IMR-90 (cell line): ENCODE measurements around the gene BSPRY. TPM values are rescaled to one million over a fixed set of nuclear protein-coding genes. Genes with fewer than 3 reads are reported as not detected.

Experiments used
- ATAC-seq: fragments of 200-7000 bp; cut with Tn5 transposase; 2 replicates; pipeline ENCODE4 v1.9.1; 2020; ENCODE audit warnings: low read depth, mild to moderate bottlenecking, moderate library complexity
- BruUV-seq: library from RNA; stranded (reverse); fragments of 400-500 nt; replicated peaks from 2 replicates; lab custom pipeline; 2021; lab: Mats Ljungman, UMichigan
- CTCF ChIA-PET: fragments of 300-600 bp; formaldehyde crosslinking; extraction: SDS; loops from one replicate; lab custom pipeline; 2021; ENCODE audit warnings: antibody characterized with exemption; lab: Yijun Ruan, JAX
- POLR2A ChIA-PET: fragments of 300-600 bp; sonication (Branson Sonifier 250); formaldehyde crosslinking; loops from one replicate; lab custom pipeline; 2022; ENCODE audit warnings: antibody characterized with exemption; ENCODE audit not compliant: unreplicated experiment; lab: Charles Lee
- DNase-seq: peaks from one replicate; pipeline ENCODE4 v3.0.0; 2013
- H2AFZ ChIP-seq: replicated peaks from 2 replicates; pipeline ENCODE3; 2013; ENCODE audit warnings: low read length, mild to moderate bottlenecking; ENCODE audit not compliant: poor library complexity
- H2AK5ac ChIP-seq: 2 replicates; pipeline ENCODE4 v1.6.1; 2013; ENCODE audit warnings: low read depth, low read length, inconsistent platforms
- H2AK9ac ChIP-seq: replicated peaks from 2 replicates; pipeline ENCODE3; 2013; ENCODE audit warnings: mild to moderate bottlenecking, low read depth, low read length, moderate library complexity; ENCODE audit not compliant: poor library complexity
- H2BK120ac ChIP-seq: 2 replicates; pipeline ENCODE4 v1.6.1; 2013; ENCODE audit warnings: low read depth, low read length, inconsistent platforms
- H2BK15ac ChIP-seq: 3 replicates; pipeline ENCODE4 v1.6.1; 2013; ENCODE audit warnings: low read depth, low read length, inconsistent platforms
- H2BK20ac ChIP-seq: 2 replicates; pipeline ENCODE4 v1.6.1; 2013; ENCODE audit warnings: low read depth, mild to moderate bottlenecking, inconsistent platforms, low read length, moderate library complexity
- H2BK5ac ChIP-seq: 2 replicates; pipeline ENCODE4 v1.6.1; 2013; ENCODE audit warnings: mild to moderate bottlenecking, low read depth, low read length, inconsistent platforms; ENCODE audit not compliant: poor library complexity, severe bottlenecking
- H3K14ac ChIP-seq: replicated peaks from 2 replicates; pipeline ENCODE4 v1.6.1; 2013; ENCODE audit warnings: low read depth, low read length, inconsistent platforms
- H3K18ac ChIP-seq: 2 replicates; pipeline ENCODE4 v1.6.1; 2013; ENCODE audit warnings: low read depth, low read length, control low read depth
- H3K23ac ChIP-seq: 2 replicates; pipeline ENCODE4 v1.6.1; 2013; ENCODE audit warnings: low read depth, low read length, inconsistent platforms
- H3K27ac ChIP-seq: 2 replicates; pipeline ENCODE4 v1.5.1; 2013; ENCODE audit warnings: mild to moderate bottlenecking, control low read depth, low read length; ENCODE audit not compliant: insufficient read depth
- H3K27me3 ChIP-seq: 2 replicates; pipeline ENCODE4 v1.6.1; 2013; ENCODE audit warnings: low read length; ENCODE audit not compliant: control insufficient read depth, insufficient read depth
- H3K36me3 ChIP-seq: 2 replicates; pipeline ENCODE4 v1.6.1; 2013; ENCODE audit warnings: low read length, mixed read lengths; ENCODE audit not compliant: control insufficient read depth, insufficient read depth
- H3K4ac ChIP-seq: 2 replicates; pipeline ENCODE4 v1.6.1; 2013; ENCODE audit warnings: low read depth, low read length, inconsistent platforms
- H3K4me1 ChIP-seq: 2 replicates; pipeline ENCODE4 v1.6.1; 2013; ENCODE audit warnings: low read length, mixed read lengths; ENCODE audit not compliant: control insufficient read depth, insufficient read depth
- H3K4me2 ChIP-seq: 2 replicates; pipeline ENCODE4 v1.6.1; 2013; ENCODE audit warnings: low read depth, mild to moderate bottlenecking, control low read depth, low read length, moderate library complexity
- H3K4me3 ChIP-seq: 2 replicates; pipeline ENCODE4 v1.5.1; 2013; ENCODE audit warnings: low read depth, mild to moderate bottlenecking, control low read depth, low read length, moderate library complexity; ENCODE audit not compliant: insufficient read depth
- H3K56ac ChIP-seq: 2 replicates; pipeline ENCODE4 v1.6.1; 2013; ENCODE audit warnings: low read length, inconsistent platforms; ENCODE audit not compliant: insufficient read depth; ENCODE audit errors: extremely low read depth
- H3K79me1 ChIP-seq, 2 experiments: 2 replicates each; pipeline ENCODE4 v1.6.1; 2013; ENCODE audit warnings: low read length in 2 of 2, inconsistent platforms in 1 of 2, low read depth in 1 of 2
- H3K9ac ChIP-seq: 2 replicates; pipeline ENCODE4 v1.6.1; 2013; ENCODE audit warnings: low read depth, low read length, control low read depth
- H3K9me1 ChIP-seq: 2 replicates; pipeline ENCODE4 v1.6.1; 2013; ENCODE audit warnings: low read length, inconsistent platforms; ENCODE audit not compliant: insufficient read depth
- H3K9me3 ChIP-seq: 2 replicates; pipeline ENCODE4 v1.6.1; 2013; ENCODE audit warnings: low read length; ENCODE audit not compliant: control insufficient read depth, insufficient read depth
- H4K20me1 ChIP-seq: 2 replicates; pipeline ENCODE4 v1.6.1; 2013; ENCODE audit warnings: low read length, inconsistent platforms; ENCODE audit not compliant: insufficient read depth
- H4K5ac ChIP-seq: 2 replicates; pipeline ENCODE4 v1.6.1; 2013; ENCODE audit warnings: mild to moderate bottlenecking, low read depth, low read length, control low read depth
- H4K8ac ChIP-seq, 2 experiments: 2 replicates each; pipeline ENCODE4 v1.6.1; 2013; ENCODE audit warnings: low read depth in 2 of 2, low read length in 2 of 2, control low read depth in 1 of 2, inconsistent platforms in 1 of 2
- H4K91ac ChIP-seq: 2 replicates; pipeline ENCODE4 v1.6.1; 2013; ENCODE audit warnings: low read depth, low read length, inconsistent platforms; ENCODE audit not compliant: insufficient read depth
- BHLHE40 ChIP-seq: fragments of 150-350 bp; IDR thresholded peaks from 2 replicates; pipeline ENCODE4 v1.6.1; 2016; ENCODE audit warnings: mild to moderate bottlenecking, low read depth, low read length
- CEBPB ChIP-seq: IDR thresholded peaks from 2 replicates; pipeline ENCODE4 v1.6.1; 2012; ENCODE audit warnings: low read depth, low read length, improper control_type of control experiment
- CHD1 ChIP-seq: IDR thresholded peaks from 2 replicates; pipeline ENCODE4 v1.6.1; 2012; ENCODE audit warnings: low read depth, low read length, improper control_type of control experiment
- FOS ChIP-seq: fragments of 150-350 bp; IDR thresholded peaks from 2 replicates; pipeline ENCODE4 v1.6.1; 2016; ENCODE audit warnings: low read depth, low read length
- MAFK ChIP-seq: IDR thresholded peaks from 2 replicates; pipeline ENCODE4 v1.6.1; 2012; ENCODE audit warnings: low read depth, low read length, improper control_type of control experiment
- MAZ ChIP-seq: IDR thresholded peaks from 2 replicates; pipeline ENCODE4 v1.6.1; 2012; ENCODE audit warnings: low read depth, mild to moderate bottlenecking, low read length, improper control_type of control experiment, moderate library complexity, borderline replicate concordance
- MXI1 ChIP-seq: IDR thresholded peaks from 2 replicates; pipeline ENCODE4 v1.6.1; 2012; ENCODE audit warnings: low read depth, mild to moderate bottlenecking, low read length, moderate library complexity, borderline replicate concordance
- NFE2L2 ChIP-seq: fragments of 150-350 bp; IDR thresholded peaks from 2 replicates; pipeline ENCODE4 v1.6.1; 2016; ENCODE audit warnings: low read depth, mild to moderate bottlenecking, low read length
- POLR2A ChIP-seq: IDR thresholded peaks from 2 replicates; pipeline ENCODE4 v1.6.1; 2012; ENCODE audit warnings: mild to moderate bottlenecking, low read depth, low read length
- RAD21 ChIP-seq: IDR thresholded peaks from 2 replicates; pipeline ENCODE4 v1.6.1; 2012; ENCODE audit warnings: low read length, improper control_type of control experiment
- RCOR1 ChIP-seq: IDR thresholded peaks from 2 replicates; pipeline ENCODE4 v1.6.1; 2012; ENCODE audit warnings: mild to moderate bottlenecking, low read length, improper control_type of control experiment; ENCODE audit not compliant: insufficient replicate concordance
- RFX5 ChIP-seq: IDR thresholded peaks from 2 replicates; pipeline ENCODE4 v1.8.0; 2012; ENCODE audit warnings: low read depth, mild to moderate bottlenecking, low read length, moderate library complexity
- SMC3 ChIP-seq: fragments of 150-350 bp; IDR thresholded peaks from 2 replicates; pipeline ENCODE4 v1.6.1; 2016; ENCODE audit warnings: low read depth, mild to moderate bottlenecking, antibody characterized with exemption, low read length, moderate library complexity
- WGBS, 2 experiments: methylation state at CpG; one replicate each; pipeline versions ENCODE4 v1.1.5 to v1.1.7; 2013; ENCODE audit warnings: missing lambda C conversion rate in 2 of 2; ENCODE audit not compliant: insufficient read length in 1 of 2; ENCODE audit errors: extremely low coverage in 2 of 2; 5-methylcytosine and 5-hydroxymethylcytosine counted together
- dilution Hi-C: fragments of 300-500 bp; cut with HindIII; formaldehyde crosslinking; loops from one replicate; pipeline ENCODE4 v1.14.3; 2018; ENCODE audit warnings: low sequenced_read_pairs; ENCODE audit not compliant: unreplicated experiment
- in situ Hi-C: fragments of 300-500 bp; cut with MboI; formaldehyde crosslinking; loops from 3 replicates; pipeline ENCODE4 v1.14.3; 2019; ENCODE audit warnings: low sequenced_read_pairs, inconsistent platforms, mixed read lengths
- intact Hi-C: fragments of 100-400 bp; cut with micrococcal nuclease; formaldehyde crosslinking; loops from 2 replicates; pipeline ENCODE4 v1.10.0; 2022
- polyA plus RNA-seq, 3 experiments: library from polyadenylated mRNA; depleted of rRNA; stranded (reverse); fragments of >200 nt; gene quantifications; 2 replicates each; pipeline ENCODE4 v1.2.3, GENCODE V29; 2012; ENCODE audit warnings: low replicate concordance in 1 of 3
- total RNA-seq: library from RNA; depleted of rRNA; stranded (reverse); fragments of >200 nt; gene quantifications from 2 replicates; pipeline ENCODE4 v1.2.3, GENCODE V29; 2012
- TF ChIP-seq, protein P1 (sequence below): fragments of 150-350 bp; IDR thresholded peaks from 2 replicates; pipeline ENCODE4 v1.6.1; 2017; ENCODE audit warnings: mild to moderate bottlenecking, antibody characterized with exemption, low read length, low read depth
- TF ChIP-seq, protein P2 (sequence below): fragments of 150-350 bp; IDR thresholded peaks from 2 replicates; pipeline ENCODE4 v1.6.1; 2016; ENCODE audit warnings: low read depth, mild to moderate bottlenecking, low read length, moderate library complexity, borderline replicate concordance
- TF ChIP-seq, protein P3 (sequence below): conservative IDR thresholded peaks from 2 replicates; pipeline ENCODE4 v1.5.1; 2012; ENCODE audit warnings: mild to moderate bottlenecking, low read depth, low read length, improper control_type of control experiment

The BSPRY gene
- total and polyA plus RNA-seq, 2 of the 4 experiments (the other 2 are of a cell fraction), result not detected

DNA sequence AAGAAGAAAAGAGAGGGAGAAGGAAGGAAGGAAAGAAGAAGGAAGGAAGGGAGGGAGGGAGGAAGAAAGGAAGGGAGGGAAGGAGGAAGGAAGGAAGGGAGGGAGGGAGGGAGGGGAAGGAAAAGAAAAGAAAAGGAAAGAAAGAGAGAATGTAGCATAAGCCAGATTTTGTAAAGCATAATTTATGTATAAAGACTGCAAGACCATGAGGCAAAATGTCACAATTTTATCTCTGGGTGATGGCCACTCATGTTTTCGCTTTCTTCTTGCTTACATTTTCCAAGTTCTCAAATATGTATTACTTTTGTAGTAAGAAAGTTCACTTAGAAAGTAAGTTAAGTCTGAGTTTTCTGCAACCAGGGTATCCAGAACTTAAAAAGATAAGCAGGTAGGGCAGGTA lies 42.8 kb upstream of the BSPRY start:
- ChIA-PET CTCF (no interaction called here), POLR2A (no interaction called here)
- H2AK9ac ChIP-seq, result no peak overlapping the region
- H3K36me3 ChIP-seq, result no peaks in the 10 kb centered on the region
- H3K4me2 ChIP-seq, result no peak overlapping the region
- H4K20me1 ChIP-seq, result no peaks in the 10 kb centered on the region
- intact Hi-C loops, result no loop called here
- TF ChIP-seq FOS (no peak), POLR2A (no peak), BHLHE40 (no peak), RFX5 (no peak), MAZ (no peak), RCOR1 (no peak), MXI1 (no peak), CEBPB (no peak), RAD21 (no peak), SMC3 (no peak), MAFK (no peak), CHD1 (no peak), NFE2L2 (no peak)
- TF ChIP-seq, protein P1, sequence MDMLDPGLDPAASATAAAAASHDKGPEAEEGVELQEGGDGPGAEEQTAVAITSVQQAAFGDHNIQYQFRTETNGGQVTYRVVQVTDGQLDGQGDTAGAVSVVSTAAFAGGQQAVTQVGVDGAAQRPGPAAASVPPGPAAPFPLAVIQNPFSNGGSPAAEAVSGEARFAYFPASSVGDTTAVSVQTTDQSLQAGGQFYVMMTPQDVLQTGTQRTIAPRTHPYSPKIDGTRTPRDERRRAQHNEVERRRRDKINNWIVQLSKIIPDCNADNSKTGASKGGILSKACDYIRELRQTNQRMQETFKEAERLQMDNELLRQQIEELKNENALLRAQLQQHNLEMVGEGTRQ, result no peak
- TF ChIP-seq, protein P2, sequence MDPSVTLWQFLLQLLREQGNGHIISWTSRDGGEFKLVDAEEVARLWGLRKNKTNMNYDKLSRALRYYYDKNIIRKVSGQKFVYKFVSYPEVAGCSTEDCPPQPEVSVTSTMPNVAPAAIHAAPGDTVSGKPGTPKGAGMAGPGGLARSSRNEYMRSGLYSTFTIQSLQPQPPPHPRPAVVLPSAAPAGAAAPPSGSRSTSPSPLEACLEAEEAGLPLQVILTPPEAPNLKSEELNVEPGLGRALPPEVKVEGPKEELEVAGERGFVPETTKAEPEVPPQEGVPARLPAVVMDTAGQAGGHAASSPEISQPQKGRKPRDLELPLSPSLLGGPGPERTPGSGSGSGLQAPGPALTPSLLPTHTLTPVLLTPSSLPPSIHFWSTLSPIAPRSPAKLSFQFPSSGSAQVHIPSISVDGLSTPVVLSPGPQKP, result no peak
- TF ChIP-seq, protein P3, sequence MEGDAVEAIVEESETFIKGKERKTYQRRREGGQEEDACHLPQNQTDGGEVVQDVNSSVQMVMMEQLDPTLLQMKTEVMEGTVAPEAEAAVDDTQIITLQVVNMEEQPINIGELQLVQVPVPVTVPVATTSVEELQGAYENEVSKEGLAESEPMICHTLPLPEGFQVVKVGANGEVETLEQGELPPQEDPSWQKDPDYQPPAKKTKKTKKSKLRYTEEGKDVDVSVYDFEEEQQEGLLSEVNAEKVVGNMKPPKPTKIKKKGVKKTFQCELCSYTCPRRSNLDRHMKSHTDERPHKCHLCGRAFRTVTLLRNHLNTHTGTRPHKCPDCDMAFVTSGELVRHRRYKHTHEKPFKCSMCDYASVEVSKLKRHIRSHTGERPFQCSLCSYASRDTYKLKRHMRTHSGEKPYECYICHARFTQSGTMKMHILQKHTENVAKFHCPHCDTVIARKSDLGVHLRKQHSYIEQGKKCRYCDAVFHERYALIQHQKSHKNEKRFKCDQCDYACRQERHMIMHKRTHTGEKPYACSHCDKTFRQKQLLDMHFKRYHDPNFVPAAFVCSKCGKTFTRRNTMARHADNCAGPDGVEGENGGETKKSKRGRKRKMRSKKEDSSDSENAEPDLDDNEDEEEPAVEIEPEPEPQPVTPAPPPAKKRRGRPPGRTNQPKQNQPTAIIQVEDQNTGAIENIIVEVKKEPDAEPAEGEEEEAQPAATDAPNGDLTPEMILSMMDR, result no peak
- no peaks in the 10 kb centered on the region for H3K4me1 ChIP-seq
- no peak overlapping the region for H2AK5ac ChIP-seq
- no peak overlapping the region for H2BK120ac ChIP-seq
- ATAC-seq (no peak), DNase-seq (no peak)
- H3K9ac ChIP-seq, result no peak overlapping the region
- dilution Hi-C loops, result no loop called here
- H2BK5ac ChIP-seq, result no peak overlapping the region
- H3K56ac ChIP-seq, result no peak overlapping the region
- no peak overlapping the region for H2AFZ ChIP-seq
- no peak overlapping the region for H4K5ac ChIP-seq
- no CpG with 5 or more reads among the region's 1 CpG for WGBS, 2 experiments
- no peak overlapping the region for H4K8ac ChIP-seq
- H3K9me1 ChIP-seq, result no peaks in the 10 kb centered on the region
- H3K9me3 ChIP-seq, result no peaks in the 10 kb centered on the region
- peaks cover 21% of the 10 kb centered on the region for H3K27me3 ChIP-seq
- no peak overlapping the region for H4K91ac ChIP-seq
- no peak overlapping the region for H2BK20ac ChIP-seq
- no peak overlapping the region for H3K14ac ChIP-seq
- no peak overlapping the region for H3K18ac ChIP-seq
- H3K79me1 ChIP-seq, result no peaks in the 10 kb centered on the region
- in situ Hi-C loops, result loop anchor here (10.0 kb wide), 1 partner anchor 348 kb away; no protein-coding TSS in a partner anchor
- H3K4ac ChIP-seq, result no peak overlapping the region
- no peak overlapping the region for H2BK15ac ChIP-seq
- H3K23ac ChIP-seq, result no peak overlapping the region
- no TSS peak for BruUV-seq
- no peak overlapping the region for H3K4me3 ChIP-seq
- no peak overlapping the region for H3K27ac ChIP-seq
